Activated CD4-positive, alpha-beta T cell treated with anti-CD3 and anti-CD28 coated beads, Interleukin-2, amount 10 ng/mL, durations not matched to agents 7 days and 5 days (primary cell): ENCODE results near the gene BAHCC1. TPM values are rescaled to one million over a fixed set of nuclear protein-coding genes. Genes with fewer than 3 reads are reported as not detected.

ENCODE experiments used
- CTCF ChIA-PET: fragments of 350-600 bp; sonication (Branson Sonifier 250); formaldehyde crosslinking; loops from one replicate; lab custom pipeline; 2021; ENCODE audit warnings: antibody characterized with exemption; lab: Charles Lee
- POLR2A ChIA-PET: fragments of 350-600 bp; sonication (Branson Sonifier 250); formaldehyde crosslinking; loops from one replicate; lab custom pipeline; 2021; ENCODE audit warnings: antibody characterized with exemption; lab: Charles Lee
- DNase-seq: peaks from one replicate; pipeline ENCODE4 v3.0.0-alpha.2; 2020
- H3K27ac Mint-ChIP-seq: one replicate; pipeline ENCODE4 v1.8.0; 2021; ENCODE audit warnings: mild to moderate bottlenecking, moderate library complexity, mixed read lengths
- H3K27me3 Mint-ChIP-seq: one replicate; pipeline ENCODE4 v1.8.0; 2021; ENCODE audit warnings: mixed read lengths
- H3K36me3 Mint-ChIP-seq: one replicate; pipeline ENCODE4 v1.8.0; 2021; ENCODE audit warnings: low read depth, mixed read lengths
- H3K4me1 Mint-ChIP-seq: one replicate; pipeline ENCODE4 v1.8.0; 2021; ENCODE audit warnings: mixed read lengths
- H3K4me3 Mint-ChIP-seq: one replicate; pipeline ENCODE4 v1.8.0; 2021; ENCODE audit warnings: mild to moderate bottlenecking, moderate library complexity, mixed read lengths
- H3K9me3 Mint-ChIP-seq: one replicate; pipeline ENCODE4 v1.8.0; 2021; ENCODE audit warnings: mixed read lengths
- total RNA-seq, 2 experiments: library from RNA; stranded (reverse); gene quantifications; one replicate each; pipeline ENCODE4 v1.2.3, GENCODE V29; 2021

BAHCC1 gene
- total RNA-seq, 2 experiments from 2014 or later, result not detected

GRCh38 chr17:81391936-81392908, 3.0 kb upstream of the BAHCC1 start:
- peaks cover 11% of the 10 kb centered on the region for H3K4me1 Mint-ChIP-seq

GRCh38 chr17:81392909-81393654, 2.2 kb upstream of the BAHCC1 start:
- Mint-ChIP-seq H3K4me3 (peak overlapping the region; percentile 13), H3K36me3 (no peaks in the 10 kb centered on the region), H3K4me1 (peaks cover 16% of the 10 kb centered on the region), H3K27me3 (peaks cover 65% of the 10 kb centered on the region), H3K9me3 (no peaks in the 10 kb centered on the region), H3K27ac (no peak overlapping the region)
- CTCF ChIA-PET, result interaction anchor here (0.6 to 1.0 kb wide), 2 partner anchors 22 to 41 kb away, joined by 3 read pairs; no protein-coding TSS in a partner anchor
- POLR2A ChIA-PET, result no interaction called here
- DNase-seq, result no peak

More at GRCh38 chr17:81391936-81392908, 3.0 kb upstream of the BAHCC1 start:
- Mint-ChIP-seq H3K36me3 (no peaks in the 10 kb centered on the region), H3K9me3 (no peaks in the 10 kb centered on the region), H3K27me3 (peaks cover 64% of the 10 kb centered on the region), H3K27ac (no peak overlapping the region), H3K4me3 (peak overlapping the region; percentile 13)
- DNase-seq, result no peak
- ChIA-PET POLR2A (no interaction called here), CTCF (no interaction called here)

GRCh38 chr17:81393684-81394376, 1.4 kb upstream of the BAHCC1 start:
- peak overlapping the region; percentile 64 for H3K27ac Mint-ChIP-seq
- H3K4me1 Mint-ChIP-seq, result peaks cover 18% of the 10 kb centered on the region
- peak; percentile 29 for DNase-seq
- peaks cover 64% of the 10 kb centered on the region for H3K27me3 Mint-ChIP-seq
- no peaks in the 10 kb centered on the region for H3K9me3 Mint-ChIP-seq
- H3K4me3 Mint-ChIP-seq, result no peak overlapping the region
- peaks cover under 1% of the 10 kb centered on the region for H3K36me3 Mint-ChIP-seq
- ChIA-PET POLR2A (no interaction called here), CTCF (interaction anchor here (0.6 to 1.5 kb wide), 3 partner anchors 11 to 42 kb away, joined by 3 to 8 read pairs (median 3); no protein-coding TSS in a partner anchor)

- H3K27ac Mint-ChIP-seq, result peak overlapping the region; percentile 64
- DNase-seq, result no peak
- peaks cover 63% of the 10 kb centered on the region for H3K27me3 Mint-ChIP-seq
- H3K4me1 Mint-ChIP-seq, result peaks cover 19% of the 10 kb centered on the region
- POLR2A ChIA-PET, result no interaction called here
- peaks cover 2% of the 10 kb centered on the region for H3K36me3 Mint-ChIP-seq
- CTCF ChIA-PET, result interaction anchor here (0.8 to 1.5 kb wide), 4 partner anchors 11 to 188 kb away, joined by 3 to 8 read pairs (median 3); no protein-coding TSS in a partner anchor
- H3K9me3 Mint-ChIP-seq, result no peaks in the 10 kb centered on the region
- peak overlapping the region; percentile 27 for H3K4me3 Mint-ChIP-seq
These were observed 808 bp upstream of the BAHCC1 start for GRCh38 chr17:81394377-81394920.

- peak overlapping the region; percentile 73 for H3K27ac Mint-ChIP-seq
- H3K4me3 Mint-ChIP-seq, result no peak overlapping the region
- DNase-seq, result no peak
- ChIA-PET POLR2A (no interaction called here), CTCF (interaction anchor here (0.9 to 1.5 kb wide), 2 partner anchors 9 to 28 kb away, joined by 3 to 8 read pairs; no protein-coding TSS in a partner anchor)
- peaks cover 61% of the 10 kb centered on the region for H3K27me3 Mint-ChIP-seq
- H3K4me1 Mint-ChIP-seq, result peaks cover 23% of the 10 kb centered on the region
- H3K9me3 Mint-ChIP-seq, result no peaks in the 10 kb centered on the region
- peaks cover 2% of the 10 kb centered on the region for H3K36me3 Mint-ChIP-seq
These were observed 482 bp downstream of the BAHCC1 start for GRCh38 chr17:81395600-81396277.

GRCh38 chr17:81396278-81396721, 1.0 kb downstream of the BAHCC1 start:
- no peak overlapping the region for H3K4me3 Mint-ChIP-seq
- H3K36me3 Mint-ChIP-seq, result peaks cover 2% of the 10 kb centered on the region
- peaks cover 23% of the 10 kb centered on the region for H3K4me1 Mint-ChIP-seq
- no peak for DNase-seq
- no peak overlapping the region for H3K27ac Mint-ChIP-seq
- ChIA-PET CTCF (interaction anchor here (1.0 to 1.3 kb wide), 2 partner anchors 33 to 88 kb away, joined by 3 to 4 read pairs; no protein-coding TSS in a partner anchor), POLR2A (no interaction called here)
- no peaks in the 10 kb centered on the region for H3K9me3 Mint-ChIP-seq
- H3K27me3 Mint-ChIP-seq, result peaks cover 60% of the 10 kb centered on the region

- Mint-ChIP-seq H3K27ac (peak overlapping the region; percentile 76), H3K4me1 (peaks cover 23% of the 10 kb centered on the region), H3K9me3 (no peaks in the 10 kb centered on the region), H3K27me3 (peaks cover 60% of the 10 kb centered on the region), H3K36me3 (peaks cover 2% of the 10 kb centered on the region), H3K4me3 (no peak overlapping the region)
- CTCF ChIA-PET, result interaction anchor here (0.6 to 1.3 kb wide), 3 partner anchors 33 to 1736 kb away, joined by 3 to 4 read pairs (median 4); no protein-coding TSS in a partner anchor
- POLR2A ChIA-PET, result no interaction called here
- peak; percentile 19 for DNase-seq
These were observed 1.6 kb downstream of the BAHCC1 start for GRCh38 chr17:81396722-81397313.

GRCh38 chr17:81397314-81398175, 2.3 kb downstream of the BAHCC1 start:
- CTCF ChIA-PET, result interaction anchor here (0.6 to 1.6 kb wide), 6 partner anchors 11 to 1735 kb away, joined by 3 to 4 read pairs (median 4); no protein-coding TSS in a partner anchor
- peaks cover 2% of the 10 kb centered on the region for H3K36me3 Mint-ChIP-seq
- peaks cover 23% of the 10 kb centered on the region for H3K4me1 Mint-ChIP-seq
- H3K27ac Mint-ChIP-seq, result no peak overlapping the region
- peak overlapping the region; percentile 44 for H3K4me3 Mint-ChIP-seq
- POLR2A ChIA-PET, result no interaction called here
- H3K27me3 Mint-ChIP-seq, result peaks cover 59% of the 10 kb centered on the region
- no peak for DNase-seq
- H3K9me3 Mint-ChIP-seq, result no peaks in the 10 kb centered on the region

- H3K36me3 Mint-ChIP-seq, result peaks cover 2% of the 10 kb centered on the region
- ChIA-PET CTCF (interaction anchor here (0.9 to 1.6 kb wide), 5 partner anchors 8 to 113 kb away, joined by 3 to 4 read pairs (median 3); no protein-coding TSS in a partner anchor), POLR2A (no interaction called here)
- no peaks in the 10 kb centered on the region for H3K9me3 Mint-ChIP-seq
- peaks cover 23% of the 10 kb centered on the region for H3K4me1 Mint-ChIP-seq
- peak overlapping the region; percentile 66 for H3K4me3 Mint-ChIP-seq
- peak overlapping the region; percentile 41 for H3K27ac Mint-ChIP-seq
- H3K27me3 Mint-ChIP-seq, result peaks cover 63% of the 10 kb centered on the region
- no peak for DNase-seq
These were observed 3.0 kb downstream of the BAHCC1 start for GRCh38 chr17:81398176-81398831.

- Mint-ChIP-seq H3K4me1 (peaks cover 22% of the 10 kb centered on the region), H3K27ac (peak overlapping the region; percentile 79), H3K9me3 (no peaks in the 10 kb centered on the region), H3K27me3 (peaks cover 68% of the 10 kb centered on the region), H3K4me3 (peak overlapping the region; percentile 66), H3K36me3 (peaks cover 2% of the 10 kb centered on the region)
- POLR2A ChIA-PET, result no interaction called here
- DNase-seq, result no peak
- CTCF ChIA-PET, result interaction anchor here (1.0 to 1.6 kb wide), 4 partner anchors 8 to 112 kb away, joined by 3 to 4 read pairs (median 3); no protein-coding TSS in a partner anchor
These were observed 3.7 kb downstream of the BAHCC1 start for GRCh38 chr17:81398832-81399411.
